Fibroblast of skin of right quadriceps (primary cell): ENCODE results near the gene PLEKHM2.

Experiments
- DNase-seq: peaks from one replicate; pipeline ENCODE4 v3.0.0-alpha.2; 2013

The PLEKHM2 gene

DNA sequence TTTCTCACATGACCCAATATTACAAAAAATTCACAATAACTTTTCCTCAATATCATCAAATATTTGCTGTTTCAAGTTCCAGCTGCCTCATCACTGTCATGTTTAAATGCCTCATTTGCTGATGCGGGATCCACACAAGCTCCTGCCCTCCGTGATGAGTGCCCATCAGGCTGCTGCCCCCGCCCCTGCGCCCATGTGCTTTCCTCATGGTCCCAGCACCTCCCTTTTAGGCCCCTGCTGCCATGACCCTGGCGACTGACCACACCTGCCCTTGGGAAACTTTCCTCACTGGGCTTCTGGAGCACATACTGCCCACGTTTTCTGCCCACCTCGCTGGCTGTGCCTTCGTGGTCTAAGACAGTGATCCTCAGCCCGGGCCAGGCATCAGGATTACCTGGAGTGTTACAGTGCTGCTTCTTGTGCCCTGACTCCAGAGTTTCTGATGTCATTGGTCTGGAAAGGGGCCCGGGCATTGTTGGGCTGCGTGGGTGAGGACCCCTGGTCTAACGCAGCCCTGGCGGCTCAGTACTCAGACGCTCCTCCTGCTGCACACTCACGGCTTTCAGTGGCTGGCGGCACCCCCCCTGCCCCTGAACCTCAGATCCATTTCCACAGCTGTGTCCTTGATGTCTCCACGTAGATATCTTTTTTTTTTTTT, 20.5 kb downstream of the PLEKHM2 start:
- no peak for DNase-seq

DNA sequence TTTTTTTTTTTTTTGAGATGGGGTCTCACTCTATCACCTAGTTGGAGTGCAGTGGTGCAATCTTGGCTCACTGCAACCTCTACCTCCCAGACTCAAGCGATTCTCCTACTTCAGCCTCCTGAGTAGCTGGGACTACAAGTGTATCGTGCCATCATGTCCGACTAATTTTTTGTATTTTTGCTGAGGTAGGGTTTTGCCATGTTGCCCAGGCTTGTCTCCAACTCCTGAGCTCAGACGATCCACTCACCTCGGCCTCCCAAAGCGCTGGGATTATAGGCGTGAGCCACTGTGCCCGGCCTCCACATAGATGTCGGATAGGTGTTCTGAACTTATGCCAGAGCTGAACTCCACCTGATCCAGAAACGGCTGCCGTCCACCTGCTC, 21.1 kb downstream of the PLEKHM2 start:
- no peak for DNase-seq

DNA sequence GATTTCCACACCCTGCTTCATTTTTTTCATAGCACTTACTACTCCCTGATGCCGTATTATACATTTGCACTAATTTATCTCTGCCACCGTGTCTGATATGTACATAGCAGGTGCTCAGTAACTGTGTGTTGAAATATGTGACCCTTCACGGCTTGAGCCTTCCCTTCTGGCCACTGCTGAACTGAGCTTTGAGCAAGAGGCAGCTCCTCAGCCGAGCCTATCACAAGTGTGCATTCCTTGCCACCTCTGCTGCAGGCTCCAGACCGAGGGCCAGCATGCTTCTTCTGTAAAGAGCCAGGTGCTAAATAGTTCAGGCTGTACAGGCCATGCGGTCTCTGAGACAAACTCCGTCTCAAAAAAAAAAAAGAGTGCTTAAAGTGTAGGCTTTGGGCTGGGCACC, 22.6 kb downstream of the PLEKHM2 start:
- DNase-seq: no peak

DNA sequence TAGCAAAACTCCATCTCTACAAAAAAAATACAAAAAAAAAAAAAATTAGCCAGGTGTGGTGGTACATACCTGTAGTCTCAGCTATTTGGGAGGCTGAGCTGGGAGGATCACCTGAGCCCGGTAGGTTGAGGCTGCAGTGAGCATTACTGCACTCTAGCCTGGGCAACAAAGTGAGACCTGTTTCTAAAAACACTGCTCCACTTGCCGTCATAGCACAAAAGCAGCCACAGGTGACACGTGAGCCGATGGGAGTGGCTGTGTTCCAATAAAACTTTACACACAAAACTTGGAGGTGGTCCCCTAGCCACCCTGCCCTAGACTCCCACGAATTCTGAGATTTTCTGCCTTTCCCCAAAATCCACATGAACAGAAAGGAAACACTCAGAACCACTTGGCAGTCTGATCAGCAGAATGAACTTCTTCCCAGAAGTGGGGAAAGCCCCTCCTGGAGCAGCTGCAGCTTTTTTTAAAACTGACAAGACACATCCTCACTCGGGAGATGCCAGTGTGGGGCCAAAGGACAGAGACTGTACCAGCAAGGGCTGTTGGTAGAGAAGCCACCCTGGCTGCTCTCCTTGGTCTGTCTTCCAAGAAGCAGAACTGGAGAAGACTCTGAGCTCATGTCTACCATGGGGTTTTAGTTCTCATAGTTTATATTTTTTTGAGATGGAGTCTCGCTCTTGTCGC, 23.3 kb downstream of the PLEKHM2 start:
- DNase-seq: no peak

DNA sequence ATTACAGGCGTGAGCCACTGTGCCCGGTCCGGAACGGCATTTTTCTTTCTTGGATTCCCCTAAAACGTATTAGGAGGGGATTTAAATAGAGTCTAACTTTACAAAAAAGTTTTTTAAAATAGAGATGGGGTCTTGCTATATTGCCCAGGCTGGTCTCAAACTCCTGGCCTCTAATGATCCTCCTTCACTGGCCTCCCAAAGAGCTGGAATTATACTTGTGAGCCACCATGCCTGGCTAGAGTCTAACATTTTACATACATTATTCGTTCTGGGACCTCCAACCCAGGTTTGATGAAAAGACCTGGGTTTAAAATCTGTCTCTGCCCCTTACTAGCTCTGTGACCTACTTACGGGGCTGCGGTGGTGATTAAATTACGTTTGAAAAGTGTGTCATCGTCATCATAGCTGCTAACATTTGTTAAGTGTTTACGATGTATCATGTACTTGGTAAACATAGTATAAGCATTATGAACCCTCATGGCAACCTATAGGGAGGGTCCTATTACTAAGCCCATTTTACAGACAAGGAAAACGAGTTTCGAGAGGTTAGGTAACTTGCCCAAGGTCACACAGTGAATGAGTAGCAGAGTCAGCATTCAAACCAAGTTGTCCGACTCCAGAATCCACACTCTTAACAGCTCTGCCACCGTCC, 24.5 kb downstream of the PLEKHM2 start:
- DNase-seq: no peak

DNA sequence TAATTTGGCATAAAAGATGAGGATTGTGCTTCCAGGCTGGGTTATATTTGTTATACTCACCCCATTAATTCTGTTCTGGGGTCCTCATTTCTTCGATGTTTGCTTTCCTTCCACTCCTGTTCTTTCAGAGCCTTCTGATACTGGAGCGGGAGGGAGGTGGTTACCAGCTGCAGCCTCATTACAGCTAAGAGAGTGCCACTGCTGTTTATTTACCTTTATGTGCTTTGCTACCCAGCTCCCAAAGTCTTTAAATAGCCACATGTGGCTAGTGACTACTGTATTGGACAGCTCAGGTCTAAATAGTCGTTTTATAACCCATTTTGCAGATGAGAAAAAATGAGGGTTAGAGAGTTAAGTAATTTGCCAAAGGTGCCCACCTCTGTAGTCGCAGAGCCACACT, 25.1 kb downstream of the PLEKHM2 start:
- no peak for DNase-seq

DNA sequence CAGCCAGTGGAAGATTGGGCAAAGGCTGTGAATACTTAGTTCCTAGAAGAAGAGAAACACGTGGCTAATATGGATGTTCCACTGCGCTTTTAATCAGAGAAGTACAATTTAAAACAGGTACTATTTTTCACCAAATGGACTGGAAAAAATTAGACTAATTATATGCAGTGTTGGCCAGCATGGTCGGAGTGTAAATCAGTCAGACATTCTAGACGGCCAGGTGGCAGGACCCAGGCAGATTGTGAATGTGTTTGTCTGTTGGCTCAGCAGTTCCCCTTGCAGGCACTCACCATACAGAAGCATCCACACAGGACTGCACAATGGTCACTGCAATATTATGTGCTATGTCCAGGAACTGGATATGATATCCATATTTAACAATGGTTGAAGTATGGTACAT, 28.0 kb downstream of the PLEKHM2 start:
- DNase-seq: no peak

DNA sequence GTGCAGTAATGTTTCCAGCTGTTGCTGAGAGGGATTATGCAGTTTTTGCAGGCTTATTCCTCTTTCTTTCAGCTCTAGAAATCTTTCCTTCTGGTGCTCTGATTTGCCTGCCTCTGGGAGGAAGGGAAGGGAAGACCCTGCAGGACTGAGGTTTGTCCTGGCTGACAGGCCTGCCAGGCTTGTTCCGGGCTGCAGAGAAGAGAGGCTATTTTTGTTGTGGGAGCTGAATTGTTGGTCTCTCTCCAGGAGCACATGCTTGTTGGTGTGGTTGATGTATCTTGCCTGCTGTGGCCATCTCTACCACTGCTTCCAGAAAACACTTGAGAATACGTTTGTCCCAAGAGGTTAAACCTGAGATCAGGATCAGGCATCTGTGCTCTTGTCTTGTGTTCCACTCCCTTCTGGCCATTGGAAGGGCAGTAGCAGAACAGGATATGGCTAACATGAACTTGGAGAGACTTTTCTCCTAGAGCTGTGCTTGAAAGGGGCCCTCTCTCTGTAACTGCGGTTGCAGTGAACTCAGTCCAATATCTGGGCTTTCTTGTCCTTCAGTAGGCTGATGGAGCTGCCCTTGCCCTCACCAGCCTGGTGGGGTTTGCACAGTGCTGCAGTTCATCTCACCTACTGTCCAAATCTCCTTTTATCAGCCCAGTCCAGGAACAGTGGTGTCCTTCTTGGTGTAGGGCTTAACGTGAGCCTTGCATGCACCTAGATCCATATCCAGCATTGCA, 30.5 kb downstream of the PLEKHM2 start:
- no peak for DNase-seq

DNA sequence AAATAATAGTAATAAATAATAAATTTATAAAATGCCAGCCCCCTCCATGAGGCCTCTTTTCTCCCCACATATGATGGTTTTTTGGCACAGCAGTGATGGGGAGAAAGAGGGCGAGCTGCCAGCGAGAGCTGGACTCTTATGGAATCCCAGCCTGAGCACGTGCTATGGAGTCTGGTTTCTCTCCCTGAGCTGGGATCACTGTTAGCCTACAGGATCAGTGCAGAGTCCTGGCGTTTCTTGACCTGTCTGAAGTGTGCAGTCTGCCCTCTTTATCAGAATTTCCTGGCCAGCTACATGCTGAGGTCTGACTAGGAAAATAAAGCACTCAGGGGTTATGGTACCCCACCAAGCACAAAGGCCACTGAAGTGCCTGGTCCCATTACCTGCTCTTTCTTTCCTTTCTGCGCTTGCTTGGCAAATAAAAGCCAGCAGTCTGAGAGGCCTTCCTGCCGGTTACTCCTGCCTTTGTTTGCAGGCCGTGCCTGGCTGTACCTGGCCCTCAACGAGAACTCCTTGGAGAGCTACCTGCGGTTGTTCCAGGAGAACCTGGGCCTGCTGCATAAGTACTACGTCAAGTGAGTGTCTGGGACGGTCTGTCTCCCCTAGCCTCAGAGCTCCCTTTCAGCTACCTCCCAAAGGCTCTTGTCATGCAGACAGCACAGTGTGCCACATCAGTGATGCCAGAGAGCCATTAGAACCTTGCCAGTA, 33.5 kb downstream of the PLEKHM2 start:
- no peak for DNase-seq

DNA sequence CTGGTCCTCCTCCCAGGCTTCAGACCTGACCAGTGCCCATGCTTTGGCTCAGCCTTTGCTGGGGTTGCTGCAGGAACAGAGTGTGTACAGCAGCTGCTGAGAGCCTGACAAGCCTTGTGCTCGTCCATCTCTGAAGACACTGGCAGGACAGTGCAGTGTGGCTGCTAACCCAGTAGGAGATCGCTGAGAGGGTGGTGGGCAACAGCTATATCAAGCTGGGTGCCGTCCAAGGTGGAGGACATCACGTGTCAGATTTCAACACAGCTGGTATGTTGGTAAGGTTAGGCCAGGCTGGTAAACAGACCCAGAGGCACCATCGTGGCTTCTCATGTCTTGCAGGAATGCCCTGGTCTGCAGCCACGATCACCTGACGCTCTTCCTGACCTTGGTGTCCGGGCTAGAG, 34.1 kb downstream of the PLEKHM2 start:
- no peak for DNase-seq

DNA sequence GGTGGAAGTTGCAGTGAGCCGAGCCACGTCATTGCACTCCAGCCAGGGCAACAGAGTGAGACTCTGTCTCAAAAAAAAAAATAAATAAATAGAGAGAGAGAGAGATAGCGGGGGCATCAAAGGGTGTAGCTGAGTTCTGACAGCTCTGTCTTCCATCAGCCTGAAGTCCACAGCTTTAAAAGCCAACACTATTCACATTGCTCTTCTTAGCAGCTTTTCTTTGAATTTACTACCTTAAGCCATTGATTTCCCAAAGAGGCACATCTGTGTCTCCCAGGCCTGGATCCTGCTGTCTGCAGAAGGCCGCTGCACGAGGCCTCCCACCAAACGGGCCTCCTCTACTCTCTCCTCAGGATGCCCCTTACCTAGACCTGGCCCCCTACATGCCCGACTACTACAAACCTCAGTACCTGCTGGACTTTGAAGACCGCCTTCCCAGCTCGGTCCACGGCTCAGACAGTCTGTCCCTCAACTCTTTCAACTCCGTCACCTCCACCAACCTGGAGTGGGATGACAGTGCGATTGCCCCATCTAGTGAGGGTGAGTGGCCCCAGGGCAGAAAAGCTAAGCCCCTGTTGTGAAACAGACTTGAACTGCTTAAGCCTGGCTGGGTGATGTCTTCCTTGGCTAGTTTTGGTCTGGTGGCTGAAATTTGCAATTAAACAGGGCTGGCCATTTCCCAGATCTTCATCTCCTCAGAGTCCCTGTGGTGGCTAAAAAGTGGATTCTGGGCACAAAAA, 35.4 kb downstream of the PLEKHM2 start:
- DNase-seq: no peak

DNA sequence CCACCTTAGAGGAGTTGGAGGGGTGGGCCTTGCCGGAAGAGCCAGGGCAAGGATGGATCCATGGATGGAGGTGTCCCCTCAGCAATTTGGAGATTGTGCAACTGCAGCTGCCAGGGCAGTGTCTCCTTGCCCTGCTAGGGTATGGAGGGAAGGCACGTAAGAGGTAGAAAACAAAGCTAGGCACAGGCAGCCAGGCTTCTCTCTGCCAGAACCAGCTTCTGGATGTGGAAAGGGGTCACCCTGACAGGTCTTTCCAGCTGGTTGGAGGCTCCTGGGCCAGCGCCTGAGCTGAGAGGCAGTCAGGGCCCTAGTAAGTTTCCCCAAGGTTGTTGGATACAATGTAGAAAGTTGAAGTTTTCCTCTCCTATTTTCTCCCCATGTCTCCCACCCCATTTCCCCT, 36.7 kb downstream of the PLEKHM2 start:
- no peak for DNase-seq

DNA sequence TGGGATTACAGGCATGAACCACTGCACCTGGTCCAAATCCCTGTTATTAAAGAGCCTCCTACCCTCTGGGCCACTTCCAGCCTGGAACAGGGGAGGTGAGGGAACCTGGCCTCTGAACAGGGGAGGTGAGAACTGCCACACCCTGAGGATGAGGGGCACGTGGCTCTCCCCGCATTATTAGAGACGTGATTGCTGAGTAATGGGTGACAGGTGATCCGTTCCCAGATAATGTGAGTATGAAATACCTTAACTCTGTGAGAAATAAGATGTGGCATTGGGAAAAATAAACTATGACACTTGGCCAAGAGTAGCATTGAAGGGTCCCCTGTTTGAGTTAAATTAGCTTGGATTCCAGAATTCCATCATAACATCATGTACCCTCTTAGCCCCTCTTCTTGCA, 38.3 kb downstream of the PLEKHM2 start:
- DNase-seq: no peak

DNA sequence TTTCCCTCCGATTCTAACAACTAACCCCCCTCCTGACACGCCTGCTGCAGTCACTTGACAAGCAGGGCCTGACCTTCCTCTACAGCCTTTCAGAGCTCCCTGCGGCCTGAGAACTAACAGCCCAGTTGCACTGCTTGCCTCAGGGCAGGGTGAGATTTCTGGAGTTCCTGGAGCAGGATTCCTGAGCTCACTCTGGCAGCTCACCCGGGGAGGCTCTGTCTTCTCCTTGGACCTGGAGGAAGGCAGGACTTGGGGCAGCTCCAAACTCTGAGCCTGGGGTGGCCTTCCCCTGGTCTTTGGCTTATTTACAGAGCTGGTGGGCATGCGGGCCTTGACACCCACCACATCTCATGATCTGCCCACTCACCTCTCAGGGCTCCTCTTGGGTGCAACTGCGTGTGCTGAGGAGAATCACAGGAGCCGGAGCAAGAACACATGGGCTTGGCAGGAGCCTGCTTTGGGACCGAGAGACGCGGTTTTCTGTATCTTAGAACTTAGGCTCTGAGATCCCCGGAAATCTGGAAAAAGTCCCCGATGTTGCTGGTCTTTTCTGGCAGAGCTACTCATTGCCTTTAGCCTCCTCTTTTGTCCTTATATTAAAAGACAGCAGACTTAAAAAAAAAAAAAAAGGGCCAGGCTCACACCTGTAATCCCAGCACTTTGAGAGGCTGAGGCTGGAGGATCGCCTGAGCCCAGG, 38.9 kb downstream of the PLEKHM2 start:
- DNase-seq: no peak

DNA sequence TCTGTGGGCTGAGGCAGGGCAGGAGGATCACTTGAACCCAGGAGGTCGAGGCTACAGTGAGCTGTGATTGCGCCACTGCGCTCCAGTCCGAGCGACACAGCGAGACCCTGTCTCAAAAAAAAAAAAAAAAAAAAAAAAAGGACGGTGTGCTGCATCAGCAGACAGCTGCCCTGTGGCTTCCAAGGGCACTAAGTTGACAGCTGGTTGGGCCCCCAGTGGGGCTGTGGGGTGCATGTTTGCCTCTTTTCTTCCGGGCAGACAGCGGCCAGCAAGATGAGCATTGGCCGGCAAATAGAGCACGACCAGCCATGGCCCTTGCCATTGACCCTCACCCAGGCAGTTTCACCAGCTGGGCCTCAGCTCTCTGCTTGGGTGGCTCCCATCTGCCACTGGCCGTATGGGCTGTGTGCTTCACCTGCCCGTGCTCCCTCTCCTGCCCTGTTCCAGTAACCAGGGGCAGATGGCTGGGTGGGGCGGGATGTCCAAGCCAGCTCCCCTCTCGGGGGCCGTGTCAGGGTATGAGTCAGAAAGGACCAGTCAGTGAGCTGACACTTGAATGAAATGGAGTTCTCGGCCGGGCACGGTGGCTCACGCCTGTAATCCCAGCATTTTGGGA, 39.6 kb downstream of the PLEKHM2 start:
- no peak for DNase-seq

DNA sequence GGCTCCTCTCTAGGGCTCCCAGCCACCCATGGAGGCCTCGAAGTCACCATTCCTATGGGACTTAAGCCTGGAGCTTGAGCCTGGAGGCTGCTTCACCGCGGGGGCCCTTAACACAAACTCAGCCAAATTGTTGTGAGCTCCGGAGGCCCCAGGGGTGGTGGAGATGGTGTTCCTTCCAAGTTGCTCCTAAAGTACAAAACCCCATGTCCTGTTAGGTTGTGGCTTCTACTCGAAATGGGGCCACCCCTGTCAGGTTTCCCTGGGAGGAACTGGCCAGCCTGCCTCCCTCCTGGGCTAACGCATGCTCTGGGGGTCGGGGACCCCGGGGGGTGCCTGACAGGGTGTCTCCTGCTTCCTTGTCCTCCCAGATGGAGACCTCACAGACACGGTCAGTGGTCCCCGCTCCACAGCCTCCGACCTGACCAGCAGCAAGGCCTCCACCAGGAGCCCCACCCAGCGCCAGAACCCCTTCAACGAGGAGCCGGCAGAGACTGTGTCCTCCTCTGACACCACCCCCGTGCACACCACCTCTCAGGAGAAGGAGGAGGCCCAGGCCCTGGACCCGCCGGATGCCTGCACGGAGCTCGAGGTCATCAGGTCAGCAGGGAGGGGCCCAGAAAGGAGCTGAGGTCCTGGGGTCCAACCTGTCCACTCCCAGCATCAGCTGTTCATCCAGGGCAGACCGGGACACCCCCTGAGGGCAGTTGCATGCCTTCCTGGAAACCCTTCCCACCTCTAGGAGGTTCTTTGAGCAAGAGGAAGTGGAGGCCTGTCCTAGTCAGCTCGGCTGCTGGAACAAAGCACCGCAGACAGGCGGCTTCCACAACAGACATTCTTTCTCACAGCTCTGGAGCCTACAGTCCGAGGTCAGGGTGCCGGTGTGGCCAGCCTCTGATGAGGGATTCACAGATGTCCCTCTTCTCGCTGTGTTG, 41.1 kb downstream of the PLEKHM2 start:
- DNase-seq: no peak

DNA sequence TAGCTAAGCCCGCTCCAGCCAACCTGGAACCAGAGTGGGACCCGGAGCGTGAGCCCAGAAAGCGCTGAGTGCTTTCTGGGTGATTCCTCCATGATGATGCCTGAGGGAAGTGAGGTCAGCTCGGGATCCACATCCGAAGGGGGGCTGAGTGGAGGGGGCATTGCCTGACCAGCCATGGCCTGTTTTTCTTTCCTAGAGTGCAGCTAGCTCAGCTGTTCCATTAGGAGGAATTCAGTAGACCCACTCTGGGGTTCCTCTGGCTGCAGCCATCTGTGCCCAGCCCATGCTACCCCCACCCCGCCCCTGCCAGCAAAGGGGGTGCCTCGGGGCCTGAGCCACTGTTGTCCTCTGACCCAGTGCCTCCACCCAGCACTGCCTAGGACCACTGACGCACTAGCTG, 42.4 kb downstream of the PLEKHM2 start:
- no peak for DNase-seq

DNA sequence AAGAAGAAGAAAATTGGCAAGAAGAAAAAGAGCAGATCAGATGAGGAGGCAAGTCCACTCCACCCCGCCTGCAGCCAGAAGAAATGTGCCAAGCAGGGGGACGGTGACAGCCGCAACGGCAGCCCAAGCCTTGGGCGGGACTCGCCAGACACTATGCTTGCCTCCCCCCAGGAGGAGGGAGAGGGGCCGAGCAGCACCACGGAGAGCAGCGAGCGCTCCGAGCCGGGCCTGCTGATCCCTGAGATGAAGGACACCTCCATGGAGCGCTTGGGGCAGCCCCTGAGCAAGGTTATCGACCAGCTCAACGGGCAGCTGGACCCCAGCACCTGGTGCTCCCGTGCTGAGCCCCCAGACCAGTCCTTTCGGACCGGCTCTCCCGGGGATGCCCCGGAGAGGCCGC, 42.9 kb downstream of the PLEKHM2 start:
- no peak for DNase-seq

DNA sequence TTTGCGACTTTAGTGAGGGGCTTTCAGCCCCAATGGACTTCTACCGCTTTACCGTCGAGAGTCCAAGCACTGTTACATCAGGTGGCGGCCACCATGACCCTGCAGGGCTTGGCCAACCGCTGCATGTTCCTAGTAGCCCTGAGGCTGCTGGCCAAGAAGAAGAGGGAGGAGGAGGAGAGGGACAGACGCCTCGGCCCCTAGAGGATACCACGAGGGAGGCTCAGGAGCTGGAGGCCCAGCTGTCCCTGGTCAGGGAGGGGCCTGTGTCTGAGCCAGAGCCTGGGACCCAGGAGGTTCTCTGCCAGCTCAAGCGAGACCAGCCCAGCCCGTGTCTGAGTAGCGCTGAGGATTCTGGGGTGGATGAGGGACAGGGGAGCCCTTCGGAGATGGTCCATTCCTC, 43.3 kb downstream of the PLEKHM2 start:
- DNase-seq: no peak

DNA sequence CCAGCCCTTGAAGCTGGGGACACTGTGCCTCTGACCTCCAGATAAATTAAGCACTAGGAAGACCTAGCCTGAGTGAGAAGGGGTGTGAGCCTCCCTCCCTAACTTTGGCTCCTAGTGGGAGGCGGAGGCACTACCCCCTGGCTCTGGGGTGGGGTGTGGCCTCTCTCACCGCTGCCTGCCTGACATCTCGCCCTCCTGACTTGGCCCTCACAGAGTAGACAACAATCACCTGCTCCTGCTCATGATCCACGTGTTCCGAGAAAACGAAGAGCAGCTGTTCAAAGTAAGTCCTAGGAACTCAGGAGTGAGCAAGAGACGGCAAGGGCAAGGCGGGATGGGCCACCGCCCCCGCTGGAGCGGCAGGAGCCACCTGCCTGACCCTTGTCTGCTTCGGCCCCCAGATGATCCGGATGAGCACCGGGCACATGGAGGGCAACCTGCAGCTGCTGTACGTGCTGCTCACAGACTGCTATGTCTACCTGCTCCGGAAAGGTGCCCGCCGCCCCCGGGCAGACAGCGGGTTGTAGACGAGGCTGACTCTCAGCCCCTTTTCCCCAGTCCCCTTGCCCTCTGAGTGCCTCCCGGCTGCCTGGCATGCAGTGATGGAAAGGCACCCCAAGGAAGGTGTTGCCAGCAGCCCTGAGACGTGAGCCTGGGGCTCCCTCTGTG, 43.9 kb downstream of the PLEKHM2 start:
- DNase-seq: no peak
